Natural killer cell (primary cell): Measurements from ENCODE around the gene TTC34. TPM values are rescaled to one million over a fixed set of nuclear protein-coding genes. Genes with fewer than 3 reads are reported as not detected.
"Not testable (repeated sequence)": the region's sequence is repeated elsewhere in the genome, so short reads cannot be mapped to it uniquely, and the experiment has no call there.

Experiments used
- ATAC-seq, 3 donors: fragments of 150-1000 bp in 2 of 3; fragments of 200-7000 bp in 1 of 3; cut with Tn5 transposase; 1 replicate in 1 of 3; 2 replicates in 2 of 3; pipeline ENCODE4 v1.10.0; 2021; ENCODE audit warnings: mild to moderate bottlenecking in 2 of 3, moderate library complexity in 2 of 3
- DNase-seq, 2 donors: peaks; one replicate each; pipeline versions ENCODE4 v3.0.0 to v3.0.0-alpha.2; 2013 to 2021; ENCODE audit warnings: mixed read lengths in 1 of 2
- H3K27ac ChIP-seq: one replicate; pipeline ENCODE4 v1.5.1; 2013; ENCODE audit warnings: mild to moderate bottlenecking, low read length
- H3K27me3 ChIP-seq: one replicate; pipeline ENCODE4 v1.6.1; 2013; ENCODE audit warnings: low read length; ENCODE audit not compliant: control insufficient read depth, insufficient read depth
- H3K36me3 ChIP-seq: one replicate; pipeline ENCODE4 v1.6.1; 2013; ENCODE audit warnings: low read length; ENCODE audit not compliant: control insufficient read depth, insufficient read depth
- H3K4me1 ChIP-seq: one replicate; pipeline ENCODE4 v1.6.1; 2013; ENCODE audit warnings: low read length; ENCODE audit not compliant: control insufficient read depth, insufficient read depth
- H3K4me3 ChIP-seq: one replicate; pipeline ENCODE4 v1.5.1; 2013; ENCODE audit warnings: low read length
- H3K9me3 ChIP-seq: one replicate; pipeline ENCODE4 v1.6.1; 2013; ENCODE audit warnings: low read length; ENCODE audit not compliant: control insufficient read depth, insufficient read depth
- H3K27ac Mint-ChIP-seq, 2 donors: one replicate each; pipeline ENCODE4 v1.8.0; 2022; ENCODE audit warnings: mild to moderate bottlenecking in 2 of 2, mixed read lengths in 2 of 2, moderate library complexity in 1 of 2
- H3K27me3 Mint-ChIP-seq, 2 donors: one replicate each; pipeline ENCODE4 v1.8.0; 2022; ENCODE audit warnings: low read depth in 2 of 2, mixed read lengths in 2 of 2
- H3K36me3 Mint-ChIP-seq: one replicate; pipeline ENCODE4 v1.8.0; 2022; ENCODE audit warnings: mixed read lengths
- H3K4me1 Mint-ChIP-seq, 2 donors: one replicate each; pipeline ENCODE4 v1.8.0; 2022; ENCODE audit warnings: mixed read lengths in 2 of 2
- H3K4me3 Mint-ChIP-seq: one replicate; pipeline ENCODE4 v1.8.0; 2022; ENCODE audit warnings: mild to moderate bottlenecking, moderate library complexity, mixed read lengths
- H3K9me3 Mint-ChIP-seq, 2 donors: one replicate each; pipeline ENCODE4 v1.8.0; 2022; ENCODE audit warnings: mixed read lengths in 2 of 2
- WGBS: methylation state at CpG from one replicate; pipeline ENCODE4 v1.1.7; 2013; ENCODE audit warnings: missing lambda C conversion rate; ENCODE audit not compliant: insufficient coverage; 5-methylcytosine and 5-hydroxymethylcytosine counted together
- intact Hi-C: fragments of 100-400 bp; cut with micrococcal nuclease; formaldehyde crosslinking; loops from one replicate; pipeline ENCODE4 v1.14.2; 2022
- total RNA-seq, 4 donors: library from RNA; stranded (reverse); fragments of 120-200 nt in 1 of 4; gene quantifications; one replicate each; pipeline versions ENCODE4 v1.2.3 to v1.2.4, GENCODE V29; 2013 to 2022

TTC34 gene
- total RNA-seq, 3 donors from 2014 or later (not counting 1 experiment from before 2014, with no cell fraction given): 0.80 to 1.4 (median 1.2) TPM

DNA sequence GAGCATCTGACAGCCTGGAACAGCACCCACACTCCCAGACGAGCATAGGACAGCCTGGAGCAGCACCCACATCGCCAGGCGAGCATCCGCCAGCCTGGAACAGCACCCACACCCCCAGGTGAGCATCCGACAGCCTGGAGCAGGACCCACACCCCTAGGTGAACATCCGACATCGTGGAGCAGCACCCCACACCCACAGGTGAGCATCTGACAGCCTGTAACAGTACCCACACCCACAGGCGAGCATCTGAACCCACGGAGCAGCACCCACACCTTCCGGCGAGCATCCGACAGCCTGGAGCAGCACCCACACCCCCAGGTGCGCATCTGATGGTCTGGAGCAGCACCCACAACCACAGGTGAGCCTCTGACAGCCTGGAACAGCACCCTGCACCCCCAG lies 44.0 kb downstream of the TTC34 start:
- H3K27me3 Mint-ChIP-seq, H3K36me3 Mint-ChIP-seq, H3K4me3 ChIP-seq, H3K4me3 Mint-ChIP-seq, H3K36me3 ChIP-seq, DNase-seq, H3K27ac ChIP-seq, H3K27me3 ChIP-seq, H3K4me1 ChIP-seq, H3K9me3 ChIP-seq, intact Hi-C loops, ATAC-seq, H3K9me3 Mint-ChIP-seq, H3K27ac Mint-ChIP-seq, H3K4me1 Mint-ChIP-seq: not testable (repeated sequence)
- no CpG with 5 or more reads among the region's 13 CpGs for WGBS

DNA sequence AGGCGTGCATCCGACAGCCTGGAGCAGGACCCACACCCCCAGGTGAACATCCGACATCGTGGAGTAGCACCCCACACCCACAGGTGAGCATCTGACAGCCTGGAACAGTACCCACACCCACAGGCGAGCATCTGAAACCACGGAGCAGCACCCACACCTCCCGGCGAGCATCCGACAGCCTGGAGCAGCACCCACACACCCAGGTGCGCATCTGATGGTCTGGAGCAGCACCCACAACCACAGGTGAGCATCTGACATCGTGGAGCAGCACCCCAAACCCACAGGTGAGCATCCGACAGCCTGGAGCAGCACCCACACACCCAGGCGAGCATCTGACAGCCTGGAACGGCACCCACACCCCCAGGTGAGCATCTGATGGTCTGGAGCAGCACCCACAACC lies 46.1 kb downstream of the TTC34 start:
- H3K27ac ChIP-seq, intact Hi-C loops, DNase-seq, ATAC-seq, H3K27ac Mint-ChIP-seq, H3K27me3 ChIP-seq, H3K27me3 Mint-ChIP-seq, H3K9me3 Mint-ChIP-seq, H3K4me3 ChIP-seq, H3K9me3 ChIP-seq, H3K4me3 Mint-ChIP-seq, H3K4me1 ChIP-seq, H3K4me1 Mint-ChIP-seq, H3K36me3 ChIP-seq, H3K36me3 Mint-ChIP-seq: not testable (repeated sequence)
- WGBS: no CpG with 5 or more reads among the region's 14 CpGs

DNA sequence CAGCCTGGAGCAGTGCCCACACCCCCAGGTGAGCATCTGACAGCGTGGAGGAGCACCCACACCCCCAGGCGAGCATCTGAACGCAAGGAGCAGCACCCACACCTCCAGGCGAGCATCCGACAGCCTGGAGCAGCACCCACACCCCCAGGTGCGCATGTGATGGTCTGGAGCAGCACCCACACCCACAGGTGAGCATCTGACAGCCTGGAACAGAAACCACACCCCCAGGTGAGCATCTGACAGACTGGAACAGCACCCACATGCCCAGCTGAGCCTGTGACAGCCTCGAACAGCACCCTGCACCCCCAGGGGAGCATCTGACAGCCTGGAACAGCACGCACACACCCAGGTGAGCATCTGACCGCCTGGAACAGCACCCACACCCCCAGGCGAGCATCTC lies 46.9 kb downstream of the TTC34 start:
- H3K4me1 ChIP-seq, H3K36me3 ChIP-seq, H3K4me3 Mint-ChIP-seq, H3K27me3 Mint-ChIP-seq, H3K9me3 ChIP-seq, ATAC-seq, H3K27ac Mint-ChIP-seq, H3K27me3 ChIP-seq, intact Hi-C loops, H3K4me3 ChIP-seq, H3K36me3 Mint-ChIP-seq, H3K9me3 Mint-ChIP-seq, H3K4me1 Mint-ChIP-seq, H3K27ac ChIP-seq, DNase-seq: not testable (repeated sequence)
- no CpG with 5 or more reads among the region's 10 CpGs for WGBS

DNA sequence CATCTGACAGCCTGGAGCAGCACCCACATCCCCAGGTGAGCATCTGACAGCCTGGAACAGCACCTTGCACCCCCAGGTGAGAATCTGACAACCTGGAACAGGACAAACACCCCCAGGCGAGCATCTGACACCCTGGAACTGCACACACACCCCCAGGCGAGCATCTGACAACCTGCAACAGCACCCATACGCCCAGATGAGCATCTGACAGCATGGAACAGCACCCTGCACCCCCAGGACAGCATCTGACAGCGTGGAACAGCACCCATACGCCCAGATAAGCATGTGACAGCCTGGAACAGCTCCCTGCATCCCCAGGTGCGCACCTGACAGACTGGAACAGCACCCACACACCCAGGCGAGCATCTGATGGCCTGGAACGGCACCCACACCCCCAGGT lies 49.0 kb downstream of the TTC34 start:
- H3K9me3 Mint-ChIP-seq, H3K27ac Mint-ChIP-seq, H3K4me1 ChIP-seq, H3K27me3 ChIP-seq, H3K9me3 ChIP-seq, H3K36me3 Mint-ChIP-seq, intact Hi-C loops, H3K4me3 ChIP-seq, H3K4me3 Mint-ChIP-seq, H3K4me1 Mint-ChIP-seq, ATAC-seq, DNase-seq, H3K36me3 ChIP-seq, H3K27me3 Mint-ChIP-seq, H3K27ac ChIP-seq: not testable (repeated sequence)
- 33% methylated on average over 1 of the region's 8 CpGs for WGBS

DNA sequence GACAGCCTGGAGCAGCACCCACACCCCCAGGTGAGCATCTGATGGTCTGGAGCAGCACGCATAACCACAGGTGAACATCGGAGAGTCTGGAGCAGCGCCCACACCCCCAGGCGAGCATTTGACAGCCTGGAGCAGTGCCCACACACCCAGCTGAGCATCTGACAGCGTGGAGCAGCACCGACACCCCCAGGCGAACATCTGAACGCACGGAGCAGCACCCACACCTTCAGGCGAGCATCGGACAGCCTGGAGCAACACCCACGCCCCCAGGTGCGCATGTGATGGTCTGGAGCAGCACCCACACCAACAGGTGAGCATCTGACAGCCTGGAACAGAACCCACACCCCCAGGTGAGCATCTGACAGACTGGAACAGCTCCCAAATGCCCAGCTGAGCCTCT lies 49.6 kb downstream of the TTC34 start:
- H3K4me1 ChIP-seq, H3K4me1 Mint-ChIP-seq, DNase-seq, intact Hi-C loops, H3K27ac ChIP-seq, H3K36me3 Mint-ChIP-seq, H3K27me3 Mint-ChIP-seq, ATAC-seq, H3K36me3 ChIP-seq, H3K27ac Mint-ChIP-seq, H3K4me3 Mint-ChIP-seq, H3K9me3 Mint-ChIP-seq, H3K27me3 ChIP-seq, H3K9me3 ChIP-seq, H3K4me3 ChIP-seq: not testable (repeated sequence)
- no CpG with 5 or more reads among the region's 13 CpGs for WGBS

DNA sequence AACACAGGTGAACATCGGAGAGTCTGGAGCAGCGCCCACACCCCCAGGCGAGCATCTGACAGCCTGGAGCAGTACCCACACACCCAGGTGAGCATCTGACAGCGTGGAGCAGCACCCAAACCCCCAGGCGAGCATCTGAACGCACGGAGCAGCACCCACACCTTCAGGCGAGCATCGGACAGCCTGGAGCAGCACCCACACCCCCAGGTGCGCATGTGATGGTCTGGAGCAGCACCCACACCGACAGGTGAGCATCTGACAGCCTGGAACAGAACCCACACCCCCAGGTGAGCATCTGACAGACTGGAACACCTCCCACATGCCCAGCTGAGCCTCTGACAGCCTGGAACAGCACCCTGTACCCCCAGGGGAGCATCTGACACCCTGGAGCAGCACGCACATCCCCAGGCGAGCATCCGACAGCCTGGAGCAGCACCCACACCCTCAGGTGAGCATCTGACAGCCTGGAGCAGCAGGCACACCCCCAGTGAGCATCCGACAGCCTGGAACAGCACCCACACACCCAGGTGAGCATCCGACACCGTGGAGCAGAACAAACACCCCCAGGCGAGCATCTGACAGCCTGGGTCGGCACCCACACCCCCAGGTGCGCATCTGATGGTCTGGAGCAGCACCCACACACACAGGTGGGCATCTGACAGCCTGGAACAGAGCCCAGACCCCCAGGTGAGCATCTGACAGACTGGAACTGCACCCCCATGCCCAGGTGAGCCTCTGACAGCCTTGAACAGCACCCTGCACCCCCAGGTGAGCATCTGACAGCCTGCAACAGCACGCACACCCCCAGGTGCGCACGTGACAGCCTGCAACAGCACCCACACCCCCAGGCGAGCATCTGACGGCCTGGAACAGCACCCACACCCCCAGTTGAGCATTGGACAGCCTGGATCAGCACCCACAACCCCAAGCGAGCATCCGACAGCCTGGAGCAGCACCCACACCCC lies 50.4 kb downstream of the TTC34 start:
- H3K27me3 Mint-ChIP-seq, H3K4me1 Mint-ChIP-seq, H3K36me3 Mint-ChIP-seq, H3K9me3 ChIP-seq, H3K4me3 ChIP-seq, H3K4me1 ChIP-seq, DNase-seq, ATAC-seq, H3K36me3 ChIP-seq, H3K27ac Mint-ChIP-seq, H3K9me3 Mint-ChIP-seq, intact Hi-C loops, H3K27me3 ChIP-seq, H3K27ac ChIP-seq, H3K4me3 Mint-ChIP-seq: not testable (repeated sequence)
- 42% methylated on average over 11 of the region's 27 CpGs for WGBS

DNA sequence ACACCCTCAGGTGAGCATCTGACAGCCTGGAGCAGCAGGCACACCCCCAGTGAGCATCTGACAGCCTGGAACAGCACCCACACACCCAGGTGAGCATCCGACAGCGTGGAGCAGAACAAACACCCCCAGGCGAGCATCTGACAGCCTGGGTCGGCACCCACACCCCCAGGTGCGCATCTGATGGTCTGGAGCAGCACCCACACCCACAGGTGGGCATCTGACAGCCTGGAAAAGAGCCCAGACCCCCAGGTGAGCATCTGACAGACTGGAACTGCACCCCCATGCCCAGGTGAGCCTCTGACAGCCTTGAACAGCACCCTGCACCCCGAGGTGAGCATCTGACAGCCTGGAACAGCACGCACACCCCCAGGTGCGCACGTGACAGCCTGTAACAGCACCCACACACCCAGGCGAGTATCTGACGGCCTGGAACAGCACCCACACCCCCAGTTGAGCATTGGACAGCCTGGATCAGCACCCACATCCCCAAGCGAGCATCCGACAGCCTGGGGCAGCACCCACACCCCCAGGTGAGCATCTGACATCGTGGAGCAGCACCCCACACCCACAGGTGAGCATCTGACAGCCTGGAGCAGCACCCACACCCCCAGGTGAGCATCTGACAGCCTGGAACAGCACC lies 51.3 kb downstream of the TTC34 start:
- intact Hi-C loops, H3K9me3 ChIP-seq, H3K4me1 Mint-ChIP-seq, H3K4me3 Mint-ChIP-seq, H3K27me3 ChIP-seq, H3K4me1 ChIP-seq, DNase-seq, ATAC-seq, H3K36me3 ChIP-seq, H3K36me3 Mint-ChIP-seq, H3K27ac Mint-ChIP-seq, H3K9me3 Mint-ChIP-seq, H3K4me3 ChIP-seq, H3K27ac ChIP-seq, H3K27me3 Mint-ChIP-seq: not testable (repeated sequence)
- 32% methylated on average over 6 of the region's 14 CpGs for WGBS

DNA sequence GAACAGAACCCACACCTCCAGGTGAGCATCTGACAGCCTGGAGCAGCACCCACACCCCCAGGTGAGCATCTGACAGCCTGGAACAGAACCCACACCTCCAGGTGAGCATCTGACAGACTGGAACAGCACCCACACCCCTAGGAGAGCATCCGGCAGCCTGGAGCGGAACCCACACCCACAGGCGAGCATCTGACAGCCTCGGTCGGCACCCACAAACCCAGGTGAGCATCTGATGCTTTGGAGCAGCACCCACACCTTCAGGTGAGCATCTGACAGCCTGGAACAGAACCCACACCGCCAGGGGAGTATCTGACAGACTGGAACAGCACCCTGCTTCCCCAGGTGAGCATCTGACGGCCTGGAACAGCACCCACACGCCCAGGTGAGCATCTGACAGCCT lies 52.9 kb downstream of the TTC34 start:
- DNase-seq, H3K36me3 Mint-ChIP-seq, H3K27ac Mint-ChIP-seq, H3K4me3 Mint-ChIP-seq, intact Hi-C loops, H3K4me1 Mint-ChIP-seq, H3K36me3 ChIP-seq, ATAC-seq, H3K9me3 ChIP-seq, H3K27me3 Mint-ChIP-seq, H3K9me3 Mint-ChIP-seq, H3K4me1 ChIP-seq, H3K27ac ChIP-seq, H3K4me3 ChIP-seq, H3K27me3 ChIP-seq: not testable (repeated sequence)
- 43% methylated on average over 7 of the region's 8 CpGs for whole genome bisulfite sequencing
